NCI-H2029 treated with DMSO at 0.1 percent for 48 hours (cell line): ENCODE measurements around the gene DMBT1.
"Not testable (repeated sequence)": the region's sequence is repeated elsewhere in the genome, so short reads cannot be mapped to it uniquely, and the experiment has no call there.

ENCODE experiments used
- DNase-seq: peaks from one replicate; lab custom pipeline; 2025; lab: John Stamatoyannopoulos, UW

Gene DMBT1

DNA sequence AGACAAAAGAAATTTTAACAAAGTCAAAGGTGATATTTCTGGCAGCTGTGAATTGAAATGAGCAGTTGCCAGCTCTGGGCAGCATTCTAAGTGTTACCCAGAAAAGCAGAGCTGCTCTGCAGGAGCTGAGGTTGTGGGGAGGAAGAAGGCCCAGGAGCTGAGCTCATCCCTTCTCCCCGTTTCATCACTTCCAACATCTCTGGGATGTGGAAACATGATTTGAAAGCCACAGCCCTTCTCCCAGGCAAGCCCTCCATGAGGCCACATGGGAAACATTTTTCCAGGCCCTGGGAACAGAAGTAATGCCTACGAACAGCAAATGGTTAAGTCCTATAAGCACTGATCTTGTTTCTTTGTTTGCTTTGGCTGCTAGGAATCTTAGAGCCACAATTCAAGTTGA, 10.9 kb upstream of the DMBT1 start:
- no peak for DNase-seq

DNA sequence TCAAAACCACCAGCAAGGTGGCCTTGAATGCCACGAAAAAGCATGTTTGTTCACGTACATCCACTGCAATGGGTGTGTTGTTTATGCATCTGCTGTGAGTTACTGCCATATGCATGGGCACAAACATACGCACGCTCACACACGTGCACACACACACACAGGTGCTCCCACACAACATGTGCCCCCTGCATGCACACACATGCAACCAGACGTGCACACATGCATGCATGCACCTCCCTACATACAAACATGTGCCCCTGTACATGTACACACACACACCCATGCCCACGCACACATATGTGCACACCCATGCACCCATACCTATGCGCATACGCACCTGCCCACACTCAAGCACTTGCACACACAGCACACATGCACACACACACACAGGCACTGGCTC, 10.1 kb upstream of the DMBT1 start:
- no peak for DNase-seq

DNA sequence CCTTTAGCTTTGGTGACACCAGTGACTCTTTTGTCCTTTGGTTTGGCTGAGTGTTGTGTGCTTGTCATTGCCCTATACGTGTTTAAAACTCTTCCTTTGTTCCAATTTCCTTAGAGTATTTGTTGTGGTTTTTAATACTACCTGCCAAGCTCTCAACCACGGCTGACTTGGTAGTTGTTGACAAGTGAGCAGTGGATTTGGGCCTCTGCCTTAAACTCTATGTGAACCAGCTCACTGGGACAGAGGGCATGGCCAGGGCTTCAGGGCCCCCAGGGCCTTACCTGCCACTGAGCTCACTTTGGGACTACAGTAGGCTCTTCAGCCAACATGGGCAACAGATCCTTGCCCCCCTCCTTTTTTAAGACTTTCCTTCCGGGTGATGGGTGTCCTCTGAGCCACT, 9.6 kb upstream of the DMBT1 start:
- no peak for DNase-seq

- no peak for DNase-seq
Measured at GRCh38 chr10:122551450-122551849, 9.1 kb upstream of the DMBT1 start.

DNA sequence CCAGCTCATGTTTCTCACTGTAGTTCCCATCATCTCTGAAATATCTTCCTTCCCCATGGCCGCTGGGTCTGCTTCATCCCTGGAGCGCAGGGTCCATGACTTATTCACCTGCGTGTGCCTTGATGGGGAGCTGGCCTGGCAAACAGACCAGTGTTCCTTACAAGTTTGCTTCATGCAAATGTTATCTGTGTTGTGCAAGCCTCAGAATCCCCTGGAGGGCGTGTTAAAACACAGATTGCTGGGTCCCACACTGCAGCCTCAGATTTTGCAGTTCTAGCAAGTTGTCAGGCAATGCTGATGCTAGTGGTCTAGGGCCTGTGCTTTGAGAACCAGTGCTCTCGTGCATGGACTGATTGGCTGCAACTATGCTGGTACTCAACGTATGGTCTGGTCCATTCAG, 7.2 kb upstream of the DMBT1 start:
- no peak for DNase-seq

DNA sequence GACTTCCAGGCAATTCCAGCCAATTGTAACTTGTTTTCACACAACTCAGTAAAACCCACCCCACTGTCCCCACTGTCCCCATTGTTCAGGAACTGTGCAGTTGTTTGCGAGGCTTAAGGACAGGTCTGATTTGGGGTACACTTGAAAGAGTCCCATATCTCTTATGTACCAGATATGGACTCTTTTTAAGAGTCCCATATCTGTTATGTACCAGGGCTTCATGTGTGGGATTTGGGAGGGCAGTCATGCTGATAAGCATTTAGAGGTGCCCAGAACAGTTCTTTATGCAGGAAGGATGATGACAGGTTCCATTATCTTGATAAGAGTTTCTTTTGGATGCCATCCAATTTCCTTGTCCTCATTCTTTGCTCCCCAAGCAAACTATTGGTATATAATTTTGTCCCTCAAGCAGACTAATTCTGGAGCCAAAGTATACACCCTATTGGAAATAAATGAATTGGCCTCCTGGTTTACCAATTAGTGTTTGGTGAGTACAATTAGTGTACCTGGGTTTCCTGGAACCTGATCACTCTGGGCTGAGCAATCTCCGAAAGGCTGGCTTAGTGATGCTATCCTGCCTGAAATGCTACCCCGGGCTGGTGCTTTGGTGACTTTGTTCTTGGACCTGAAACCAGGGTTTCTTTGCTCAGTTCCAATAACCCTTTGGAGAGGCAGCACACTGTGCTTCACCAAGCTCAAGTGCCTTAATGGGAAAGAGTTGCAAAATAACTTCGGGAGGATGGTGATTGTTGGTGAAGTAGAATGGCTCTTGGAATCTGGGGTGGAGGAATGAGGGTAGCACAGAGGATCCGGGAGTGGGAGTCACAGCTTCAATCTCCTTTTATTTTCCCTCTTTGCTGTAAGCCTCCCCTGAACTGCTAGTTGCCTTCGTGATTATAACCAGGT, 6.2 kb upstream of the DMBT1 start:
- no peak for DNase-seq

DNA sequence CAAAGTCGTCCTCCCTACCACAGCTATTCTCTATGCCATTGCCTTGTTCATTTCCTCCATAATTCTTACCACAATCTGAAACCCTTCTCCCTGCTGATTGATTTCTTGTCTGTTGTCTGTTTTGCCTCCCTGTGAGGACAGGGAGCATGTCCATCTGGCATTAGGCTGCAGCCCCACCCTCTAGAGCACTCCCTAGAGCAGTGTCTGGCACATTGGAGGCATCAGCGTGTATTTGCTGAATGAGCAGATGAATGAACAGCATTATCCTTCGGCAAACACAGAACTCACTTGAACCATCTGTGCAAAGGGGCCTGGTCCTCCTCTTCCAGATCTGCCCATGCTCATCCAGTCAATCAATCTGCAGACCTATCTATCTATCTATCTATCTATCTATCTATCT, 5.1 kb upstream of the DMBT1 start:
- no peak for DNase-seq

GRCh38 chr10:122557516-122557915, 3.0 kb upstream of the DMBT1 start:
- no peak for DNase-seq

GRCh38 chr10:122558452-122558851, 2.1 kb upstream of the DMBT1 start:
- DNase-seq: no peak

DNA sequence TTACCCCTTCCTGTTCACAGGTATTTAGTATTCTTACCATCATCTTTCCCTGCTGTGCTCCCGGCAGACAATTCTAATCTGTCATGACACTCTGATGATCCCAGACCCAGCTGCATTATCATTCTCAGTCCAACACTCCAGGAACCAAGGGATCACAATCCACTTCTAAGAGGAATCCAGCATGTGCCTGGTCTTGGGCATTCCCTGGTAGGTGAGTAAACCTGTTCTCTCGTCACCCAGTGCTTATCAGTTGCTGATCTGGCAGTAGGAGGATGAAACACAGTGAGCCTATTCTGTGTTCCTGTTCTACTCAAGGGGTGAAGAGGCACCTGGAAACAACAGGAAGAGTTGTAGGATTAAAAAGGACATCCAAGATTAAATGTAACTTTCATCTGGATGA, 1.3 kb upstream of the DMBT1 start:
- no peak for DNase-seq

DNA sequence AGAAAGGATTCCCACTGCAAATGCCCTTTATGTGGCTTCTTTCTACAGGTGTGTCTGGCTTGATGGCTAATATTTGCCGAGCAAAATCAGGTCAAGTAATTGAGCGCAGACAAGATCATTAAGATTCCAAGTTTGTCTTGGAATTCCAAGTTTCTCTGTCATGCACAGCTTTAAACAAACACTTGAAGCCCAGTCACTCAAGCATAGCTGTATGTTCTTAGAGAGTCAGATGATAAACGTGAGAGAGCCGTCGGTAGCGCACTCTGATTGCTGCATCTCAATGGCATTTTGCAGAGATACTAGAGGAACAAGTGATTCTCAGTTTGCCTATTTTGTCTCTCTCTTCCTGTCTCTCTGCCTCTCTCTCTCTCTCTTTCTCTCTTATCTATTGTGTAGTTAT, 658 bp downstream of the DMBT1 start:
- no peak for DNase-seq

GRCh38 chr10:122561792-122562191, 1.2 kb downstream of the DMBT1 start:
- DNase-seq: no peak

- DNase-seq: no peak
Measured at GRCh38 chr10:122564980-122565379, 4.4 kb downstream of the DMBT1 start.

DNA sequence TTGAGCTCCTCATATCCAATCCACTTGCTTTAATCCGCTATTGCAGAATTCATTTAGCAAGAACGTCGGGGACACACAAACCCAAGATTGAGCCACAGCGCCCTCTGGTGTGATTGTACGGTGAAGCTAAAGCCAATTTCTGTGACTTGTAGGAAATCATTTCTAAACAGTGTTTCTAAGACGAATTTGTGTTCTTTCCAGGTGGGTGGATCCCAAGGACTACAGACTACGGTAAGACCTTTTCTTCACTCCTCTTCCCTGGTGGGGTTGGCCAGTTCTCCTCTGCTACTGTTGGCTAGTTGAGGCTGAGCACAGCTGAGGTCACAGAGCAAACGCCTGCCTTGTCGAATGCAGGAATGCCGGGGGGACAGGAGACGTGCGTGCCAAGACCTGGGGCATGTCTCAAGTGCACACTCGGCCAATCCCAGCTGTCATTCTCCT, 5.2 kb downstream of the DMBT1 start:
- peak; percentile 24 for DNase-seq

DNA sequence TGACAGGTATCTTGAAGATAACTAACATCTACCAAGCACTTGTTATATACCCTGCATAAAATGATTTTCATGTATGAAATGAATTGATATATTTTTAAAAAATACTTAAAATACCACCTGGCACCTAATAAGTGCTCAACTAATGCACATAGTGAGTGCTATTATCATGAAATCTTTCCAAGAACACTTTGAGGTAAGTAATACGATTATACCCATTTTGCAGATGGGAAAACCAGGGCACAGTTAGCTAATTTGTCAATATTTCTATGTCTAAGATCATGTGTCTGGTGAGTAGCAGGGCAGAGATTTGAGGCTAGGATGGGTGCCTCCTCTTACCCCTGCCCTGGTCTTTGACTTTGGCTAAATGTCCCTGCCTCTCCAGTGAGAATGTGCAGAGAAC, 6.1 kb downstream of the DMBT1 start:
- DNase-seq: no peak

GRCh38 chr10:122567056-122567660, 6.6 kb downstream of the DMBT1 start:
- no peak for DNase-seq

- DNase-seq: no peak
Measured at GRCh38 chr10:122568551-122568950, 8.0 kb downstream of the DMBT1 start.

DNA sequence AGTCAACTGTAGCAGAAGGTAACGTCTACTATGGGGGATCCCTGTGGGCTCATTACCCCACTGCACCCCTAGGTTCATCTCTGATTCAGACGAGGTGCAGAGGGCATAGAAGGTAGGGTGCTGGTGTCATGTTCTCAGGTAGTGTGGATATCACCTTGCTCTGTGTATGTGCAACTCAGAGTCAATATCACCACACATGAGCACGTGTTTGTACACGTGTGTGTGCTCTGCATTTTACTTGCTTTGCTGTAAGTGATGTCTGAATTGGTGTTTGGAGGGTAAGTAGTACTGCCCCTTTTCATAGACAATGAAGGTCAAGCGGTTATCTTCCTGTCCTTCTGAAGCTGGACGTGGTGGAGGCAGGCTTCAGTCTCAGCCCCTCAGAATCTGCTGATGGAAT, 10.4 kb downstream of the DMBT1 start:
- no peak for DNase-seq

- DNase-seq: no peak
Measured at GRCh38 chr10:122571892-122572291, 11.3 kb downstream of the DMBT1 start.

DNA sequence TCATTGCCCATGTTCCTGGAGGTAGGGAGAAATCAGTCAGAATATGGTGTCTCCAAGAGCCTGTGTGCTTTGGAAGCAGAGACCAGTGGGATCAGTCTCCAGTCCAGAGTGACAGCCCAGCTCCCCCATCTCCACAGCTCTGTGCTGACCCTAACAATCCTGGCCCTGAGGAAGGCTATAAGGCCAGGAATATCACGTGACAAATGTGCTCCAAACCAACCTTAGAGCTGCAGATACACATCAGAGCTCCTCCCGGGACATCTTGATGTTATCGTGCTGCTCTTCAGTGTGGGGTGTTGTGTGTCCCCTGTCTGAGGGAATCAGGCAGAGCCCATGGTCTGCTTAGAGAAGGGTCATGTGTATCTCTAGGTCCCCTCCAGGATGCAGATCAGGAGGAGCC, 15.2 kb downstream of the DMBT1 start:
- DNase-seq: no peak

- no peak for DNase-seq
Measured at GRCh38 chr10:122576291-122576690, 15.7 kb downstream of the DMBT1 start.

GRCh38 chr10:122577311-122577885, 16.8 kb downstream of the DMBT1 start:
- no peak for DNase-seq

DNA sequence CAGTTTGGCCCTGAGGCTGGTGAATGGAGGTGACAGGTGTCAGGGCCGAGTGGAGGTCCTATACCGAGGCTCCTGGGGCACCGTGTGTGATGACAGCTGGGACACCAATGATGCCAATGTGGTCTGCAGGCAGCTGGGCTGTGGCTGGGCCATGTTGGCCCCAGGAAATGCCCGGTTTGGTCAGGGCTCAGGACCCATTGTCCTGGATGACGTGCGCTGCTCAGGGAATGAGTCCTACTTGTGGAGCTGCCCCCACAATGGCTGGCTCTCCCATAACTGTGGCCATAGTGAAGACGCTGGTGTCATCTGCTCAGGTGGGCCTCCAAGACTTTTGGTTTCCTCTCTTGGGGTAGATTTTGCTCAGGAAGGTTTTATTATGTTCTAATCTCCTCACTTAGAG, 25.5 kb downstream of the DMBT1 start:
- DNase-seq: not testable (repeated sequence)
